WTC11 (cell line): ENCODE measurements around the gene EIF4B. TPM values are rescaled to one million over a fixed set of nuclear protein-coding genes. Genes with fewer than 3 reads are reported as not detected.

Experiments
- ATAC-seq: fragments of 200-7000 bp; cut with Tn5 transposase; 2 replicates; pipeline ENCODE4 v1.10.0; 2021; ENCODE audit warnings: mild to moderate bottlenecking, moderate library complexity
- Bru-seq: library from RNA; stranded (reverse); fragments of 400-500 nt; gene quantifications from one replicate; lab custom pipeline; 2021; lab: Mats Ljungman, UMichigan
- CTCF ChIA-PET: fragments of 300-600 bp; sonication (Branson Sonifier 250); formaldehyde crosslinking; loops from one replicate; lab custom pipeline; 2021; ENCODE audit warnings: antibody characterized with exemption; lab: Charles Lee
- POLR2A ChIA-PET: fragments of 350-600 bp; sonication (Branson Sonifier 250); formaldehyde crosslinking; loops from one replicate; lab custom pipeline; 2021; ENCODE audit warnings: antibody characterized with exemption; lab: Charles Lee
- DNase-seq: peaks from one replicate; pipeline ENCODE4 v3.0.0; 2021; ENCODE audit warnings: low spot score
- H3K27ac Mint-ChIP-seq: 2 replicates; pipeline ENCODE4 v1.8.0; 2021; ENCODE audit warnings: mixed read lengths
- H3K27me3 Mint-ChIP-seq: 2 replicates; pipeline ENCODE4 v1.8.0; 2021; ENCODE audit warnings: low read depth, mild to moderate bottlenecking, moderate library complexity, mixed read lengths
- H3K36me3 Mint-ChIP-seq: 2 replicates; pipeline ENCODE4 v1.8.0; 2021; ENCODE audit warnings: mixed read lengths
- H3K4me1 Mint-ChIP-seq: 2 replicates; pipeline ENCODE4 v1.8.0; 2022; ENCODE audit warnings: mixed read lengths
- H3K4me3 Mint-ChIP-seq: 2 replicates; pipeline ENCODE4 v1.8.0; 2021; ENCODE audit warnings: mild to moderate bottlenecking, moderate library complexity, mixed read lengths
- H3K9me3 Mint-ChIP-seq: 2 replicates; pipeline ENCODE4 v1.8.0; 2021; ENCODE audit warnings: mixed read lengths
- CBFB ChIP-seq: sonication (generic); formaldehyde crosslinking; IDR thresholded peaks from 2 replicates; pipeline ENCODE4 v1.8.1; 2022; ENCODE audit warnings: mild to moderate bottlenecking, low read depth, missing genetic modification reagents
- CREB1 ChIP-seq: sonication (generic); formaldehyde crosslinking; IDR thresholded peaks from 2 replicates; pipeline ENCODE4 v1.8.0; 2023; ENCODE audit warnings: mild to moderate bottlenecking, missing genetic modification reagents
- FOXP1 ChIP-seq: sonication (generic); formaldehyde crosslinking; IDR thresholded peaks from 2 replicates; pipeline ENCODE4 v1.8.0; 2022; ENCODE audit warnings: missing genetic modification reagents, mild to moderate bottlenecking, moderate library complexity, borderline replicate concordance
- GABPB1 ChIP-seq: sonication (generic); formaldehyde crosslinking; IDR thresholded peaks from 2 replicates; pipeline ENCODE4 v1.8.1; 2023; ENCODE audit warnings: mild to moderate bottlenecking, missing genetic modification reagents
- KAT7 ChIP-seq: sonication (generic); formaldehyde crosslinking; IDR thresholded peaks from 2 replicates; pipeline ENCODE4 v1.8.1; 2023; ENCODE audit warnings: missing genetic modification reagents, mild to moderate bottlenecking, borderline replicate concordance
- MYBL2 ChIP-seq: sonication (generic); formaldehyde crosslinking; IDR thresholded peaks from 2 replicates; pipeline ENCODE4 v1.8.1; 2023; ENCODE audit warnings: mild to moderate bottlenecking, moderate library complexity, missing genetic modification reagents
- NFATC4 ChIP-seq: fragments of 250-450 bp; sonication (Bioruptor Pico); IDR thresholded peaks from 2 replicates; pipeline ENCODE4 v1.9.0; 2021; ENCODE audit warnings: mild to moderate bottlenecking
- SMAD4 ChIP-seq: sonication (generic); formaldehyde crosslinking; IDR thresholded peaks from 2 replicates; pipeline ENCODE4 v1.8.0; 2022; ENCODE audit warnings: mild to moderate bottlenecking, missing genetic modification reagents
- TCF7 ChIP-seq: sonication (generic); formaldehyde crosslinking; IDR thresholded peaks from 2 replicates; pipeline ENCODE4 v1.8.0; 2022; ENCODE audit warnings: mild to moderate bottlenecking, low read depth, missing genetic modification reagents, moderate library complexity
- TP53 ChIP-seq: sonication (generic); formaldehyde crosslinking; IDR thresholded peaks from 2 replicates; pipeline ENCODE4 v1.8.1; 2023; ENCODE audit warnings: mild to moderate bottlenecking, missing genetic modification reagents
- long read RNA-seq, 3 experiments: library from RNA in 1 of 3; library from capped mRNA in 1 of 3; library from polyadenylated mRNA in 1 of 3; unstranded in 2 of 3; stranded (forward) in 1 of 3; transcript quantifications; one replicate each; pipeline ENCODE4 v2.0.0, GENCODE V29; 2021
- total RNA-seq: library from RNA; stranded (reverse); gene quantifications from 3 replicates; pipeline ENCODE4 v1.2.3, GENCODE V29; 2021
- TF ChIP-seq, protein P1 (sequence below): sonication (generic); formaldehyde crosslinking; IDR thresholded peaks from 2 replicates; pipeline ENCODE4 v1.8.1; 2023; ENCODE audit warnings: mild to moderate bottlenecking, missing genetic modification reagents, moderate library complexity
- TF ChIP-seq, protein P2 (sequence below): sonication (generic); formaldehyde crosslinking; IDR thresholded peaks from 2 replicates; pipeline ENCODE4 v1.8.1; 2023; ENCODE audit warnings: mild to moderate bottlenecking, missing genetic modification reagents
- TF ChIP-seq, protein P3 (sequence below): sonication (generic); formaldehyde crosslinking; conservative IDR thresholded peaks from 2 replicates; pipeline ENCODE4 v1.8.1; 2022; ENCODE audit warnings: mild to moderate bottlenecking, missing genetic modification reagents
- TF ChIP-seq, protein P4 (sequence below): sonication (generic); formaldehyde crosslinking; IDR thresholded peaks from 2 replicates; pipeline ENCODE4 v1.8.1; 2022; ENCODE audit warnings: mild to moderate bottlenecking, moderate library complexity, missing genetic modification reagents
- TF ChIP-seq, protein P5 (sequence below): sonication (generic); formaldehyde crosslinking; IDR thresholded peaks from 2 replicates; pipeline ENCODE4 v1.8.1; 2022; ENCODE audit warnings: low read depth, missing genetic modification reagents, borderline replicate concordance
- TF ChIP-seq, protein P6 (sequence below): fragments of 250-450 bp; sonication (Bioruptor Pico); IDR thresholded peaks from 2 replicates; pipeline ENCODE4 v1.9.0; 2021; ENCODE audit warnings: mild to moderate bottlenecking
- TF ChIP-seq, protein P7 (sequence below): sonication (generic); formaldehyde crosslinking; IDR thresholded peaks from 2 replicates; pipeline ENCODE4 v1.8.0; 2022; ENCODE audit warnings: mild to moderate bottlenecking, missing genetic modification reagents
- TF ChIP-seq, protein P8 (sequence below): fragments of 250-450 bp; sonication (Bioruptor Pico); IDR thresholded peaks from 2 replicates; pipeline ENCODE4 v1.8.0; 2021; ENCODE audit warnings: mild to moderate bottlenecking
- TF ChIP-seq, protein P9 (sequence below): sonication (generic); formaldehyde crosslinking; conservative IDR thresholded peaks from 2 replicates; pipeline ENCODE4 v1.8.1; 2023; ENCODE audit warnings: mild to moderate bottlenecking, low read depth, missing genetic modification reagents, moderate library complexity

The EIF4B gene, protein sequence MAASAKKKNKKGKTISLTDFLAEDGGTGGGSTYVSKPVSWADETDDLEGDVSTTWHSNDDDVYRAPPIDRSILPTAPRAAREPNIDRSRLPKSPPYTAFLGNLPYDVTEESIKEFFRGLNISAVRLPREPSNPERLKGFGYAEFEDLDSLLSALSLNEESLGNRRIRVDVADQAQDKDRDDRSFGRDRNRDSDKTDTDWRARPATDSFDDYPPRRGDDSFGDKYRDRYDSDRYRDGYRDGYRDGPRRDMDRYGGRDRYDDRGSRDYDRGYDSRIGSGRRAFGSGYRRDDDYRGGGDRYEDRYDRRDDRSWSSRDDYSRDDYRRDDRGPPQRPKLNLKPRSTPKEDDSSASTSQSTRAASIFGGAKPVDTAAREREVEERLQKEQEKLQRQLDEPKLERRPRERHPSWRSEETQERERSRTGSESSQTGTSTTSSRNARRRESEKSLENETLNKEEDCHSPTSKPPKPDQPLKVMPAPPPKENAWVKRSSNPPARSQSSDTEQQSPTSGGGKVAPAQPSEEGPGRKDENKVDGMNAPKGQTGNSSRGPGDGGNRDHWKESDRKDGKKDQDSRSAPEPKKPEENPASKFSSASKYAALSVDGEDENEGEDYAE
- total RNA-seq (730 to 860 TPM (median 838 TPM) in 3 replicates), Bru-seq, nascent RNA (percentile 98 among the genes with signal in this experiment)
- long read RNA-seq, experiment 1, full-length matches to known transcripts = 629 of 1,217 reads
- long read RNA-seq, experiment 1, partial matches to known transcripts = 432 of 1,217 reads
- long read RNA-seq, experiment 1, other reads (novel, unspliced or antisense) = 156 of 1,217 reads
- long read RNA-seq, experiment 2, full-length matches to known transcripts = 137 of 994 reads
- long read RNA-seq, experiment 2, partial matches to known transcripts = 798 of 994 reads
- long read RNA-seq, experiment 2, other reads (novel, unspliced or antisense) = 59 of 994 reads
- long read RNA-seq, experiment 3, full-length matches to known transcripts = 207 of 582 reads
- long read RNA-seq, experiment 3, partial matches to known transcripts = 287 of 582 reads
- long read RNA-seq, experiment 3, other reads (novel, unspliced or antisense) = 88 of 582 reads

DNA sequence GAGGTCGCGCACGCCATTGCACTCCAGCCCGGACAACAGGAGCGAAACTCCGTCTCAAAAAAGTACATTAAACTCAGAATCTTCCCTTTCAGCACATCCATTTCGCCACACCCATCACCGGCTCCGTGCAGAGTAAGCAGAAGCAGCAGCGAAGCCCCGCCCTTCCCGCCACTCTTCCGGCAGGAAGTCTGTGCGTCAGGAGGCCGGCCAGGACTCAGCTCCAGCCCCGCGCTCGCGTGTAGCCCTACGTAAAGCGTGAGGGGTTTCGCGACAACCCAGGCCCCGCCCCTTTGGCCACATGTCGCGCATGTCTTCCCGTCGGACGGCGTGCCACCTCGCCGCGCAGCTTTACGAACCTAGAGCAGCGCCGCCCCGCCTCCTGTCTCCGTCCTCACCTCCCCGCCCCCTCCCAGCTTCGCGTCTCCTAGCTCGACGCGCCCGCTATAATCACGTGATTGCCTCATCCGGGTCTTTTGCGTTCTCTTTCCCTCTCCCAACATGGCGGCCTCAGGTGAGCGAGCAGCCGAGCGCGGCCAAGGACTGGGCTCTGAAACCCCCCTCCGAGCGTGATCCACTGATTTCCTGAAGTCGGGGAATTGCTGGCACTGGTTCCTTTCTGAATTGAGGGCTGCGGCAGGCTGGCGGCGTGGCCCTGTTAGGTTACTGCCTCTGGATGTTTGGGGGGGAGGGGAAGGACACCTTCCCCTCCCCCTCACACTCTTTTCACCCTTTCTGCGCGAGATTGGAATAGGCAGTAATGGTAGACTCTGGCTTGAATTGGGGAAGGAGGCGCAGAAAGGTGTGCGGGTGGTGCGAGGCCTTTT, at the start of gene EIF4B:
EIF4B (plus strand) TSS at position 471 of the 824 bp plus-strand sequence; CDS start at position 499, 28 bp downstream.
- POLR2A ChIA-PET = interaction anchor here (0.6 to 1.9 kb wide), 15 partner anchors 8 to 973 kb away, joined by 3 to 13 read pairs (median 4); partner anchors contain the start of genes KRT18, KRT8 and SPRYD3
- Mint-ChIP-seq H3K36me3 (peaks cover 40% of the 10 kb centered on the region), H3K4me1 (peaks cover 50% of the 10 kb centered on the region), H3K27me3 (no peaks in the 10 kb centered on the region), H3K9me3 (no peaks in the 10 kb centered on the region), H3K27ac (peak within 1 kb of the TSS; percentile 100), H3K4me3 (peak within 1 kb of the TSS; percentile 99)
- peak; percentile 100 for DNase-seq
- CTCF ChIA-PET = interaction anchor here (0.7 to 2.5 kb wide), 10 partner anchors 26 to 634 kb away, joined by 3 to 26 read pairs (median 5); no protein-coding TSS in a partner anchor
- ATAC-seq = peak; percentile 90
- TF ChIP-seq SMAD4 (CRISPR knock-in tag) = peak; percentile 80; the same call in 1 of the 2 replicates
- TF ChIP-seq TCF7 (CRISPR knock-in tag) = peak; percentile 50; the same call in 1 of the 2 replicates
- TF ChIP-seq TP53 (CRISPR knock-in tag) = no peak
- peak; percentile 79; the same call in 1 of the 2 replicates for TF ChIP-seq MYBL2
- TF ChIP-seq NFATC4 (CRISPR knock-in tag) = no peak
- TF ChIP-seq CBFB = no peak
- TF ChIP-seq, protein P1, sequence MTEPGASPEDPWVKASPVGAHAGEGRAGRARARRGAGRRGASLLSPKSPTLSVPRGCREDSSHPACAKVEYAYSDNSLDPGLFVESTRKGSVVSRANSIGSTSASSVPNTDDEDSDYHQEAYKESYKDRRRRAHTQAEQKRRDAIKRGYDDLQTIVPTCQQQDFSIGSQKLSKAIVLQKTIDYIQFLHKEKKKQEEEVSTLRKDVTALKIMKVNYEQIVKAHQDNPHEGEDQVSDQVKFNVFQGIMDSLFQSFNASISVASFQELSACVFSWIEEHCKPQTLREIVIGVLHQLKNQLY (CRISPR knock-in tag) = no peak
- peak; percentile 21; the same call in 1 of the 2 replicates for TF ChIP-seq KAT7 (CRISPR knock-in tag)
- TF ChIP-seq, protein P2, sequence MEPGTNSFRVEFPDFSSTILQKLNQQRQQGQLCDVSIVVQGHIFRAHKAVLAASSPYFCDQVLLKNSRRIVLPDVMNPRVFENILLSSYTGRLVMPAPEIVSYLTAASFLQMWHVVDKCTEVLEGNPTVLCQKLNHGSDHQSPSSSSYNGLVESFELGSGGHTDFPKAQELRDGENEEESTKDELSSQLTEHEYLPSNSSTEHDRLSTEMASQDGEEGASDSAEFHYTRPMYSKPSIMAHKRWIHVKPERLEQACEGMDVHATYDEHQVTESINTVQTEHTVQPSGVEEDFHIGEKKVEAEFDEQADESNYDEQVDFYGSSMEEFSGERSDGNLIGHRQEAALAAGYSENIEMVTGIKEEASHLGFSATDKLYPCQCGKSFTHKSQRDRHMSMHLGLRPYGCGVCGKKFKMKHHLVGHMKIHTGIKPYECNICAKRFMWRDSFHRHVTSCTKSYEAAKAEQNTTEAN = 0 out of 2 replicates have a peak, but pooled peaks have one; percentile 65
- peak; percentile 76; the same call in 1 of the 2 replicates for TF ChIP-seq GABPB1 (CRISPR knock-in tag)
- TF ChIP-seq, protein P3, sequence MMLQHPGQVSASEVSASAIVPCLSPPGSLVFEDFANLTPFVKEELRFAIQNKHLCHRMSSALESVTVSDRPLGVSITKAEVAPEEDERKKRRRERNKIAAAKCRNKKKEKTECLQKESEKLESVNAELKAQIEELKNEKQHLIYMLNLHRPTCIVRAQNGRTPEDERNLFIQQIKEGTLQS (CRISPR knock-in tag) = 0 out of 2 replicates have a peak, but pooled peaks have one; percentile 24
- TF ChIP-seq FOXP1 (CRISPR knock-in tag) = peak; percentile 27; the same call in 1 of the 2 replicates
- TF ChIP-seq, protein P4, sequence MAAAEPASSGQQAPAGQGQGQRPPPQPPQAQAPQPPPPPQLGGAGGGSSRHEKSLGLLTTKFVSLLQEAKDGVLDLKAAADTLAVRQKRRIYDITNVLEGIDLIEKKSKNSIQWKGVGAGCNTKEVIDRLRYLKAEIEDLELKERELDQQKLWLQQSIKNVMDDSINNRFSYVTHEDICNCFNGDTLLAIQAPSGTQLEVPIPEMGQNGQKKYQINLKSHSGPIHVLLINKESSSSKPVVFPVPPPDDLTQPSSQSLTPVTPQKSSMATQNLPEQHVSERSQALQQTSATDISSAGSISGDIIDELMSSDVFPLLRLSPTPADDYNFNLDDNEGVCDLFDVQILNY (CRISPR knock-in tag) = peak; percentile 58
- TF ChIP-seq, protein P5, sequence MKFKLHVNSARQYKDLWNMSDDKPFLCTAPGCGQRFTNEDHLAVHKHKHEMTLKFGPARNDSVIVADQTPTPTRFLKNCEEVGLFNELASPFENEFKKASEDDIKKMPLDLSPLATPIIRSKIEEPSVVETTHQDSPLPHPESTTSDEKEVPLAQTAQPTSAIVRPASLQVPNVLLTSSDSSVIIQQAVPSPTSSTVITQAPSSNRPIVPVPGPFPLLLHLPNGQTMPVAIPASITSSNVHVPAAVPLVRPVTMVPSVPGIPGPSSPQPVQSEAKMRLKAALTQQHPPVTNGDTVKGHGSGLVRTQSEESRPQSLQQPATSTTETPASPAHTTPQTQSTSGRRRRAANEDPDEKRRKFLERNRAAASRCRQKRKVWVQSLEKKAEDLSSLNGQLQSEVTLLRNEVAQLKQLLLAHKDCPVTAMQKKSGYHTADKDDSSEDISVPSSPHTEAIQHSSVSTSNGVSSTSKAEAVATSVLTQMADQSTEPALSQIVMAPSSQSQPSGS (CRISPR knock-in tag) = no peak
- TF ChIP-seq CREB1 = no peak
- TF ChIP-seq, protein P6, sequence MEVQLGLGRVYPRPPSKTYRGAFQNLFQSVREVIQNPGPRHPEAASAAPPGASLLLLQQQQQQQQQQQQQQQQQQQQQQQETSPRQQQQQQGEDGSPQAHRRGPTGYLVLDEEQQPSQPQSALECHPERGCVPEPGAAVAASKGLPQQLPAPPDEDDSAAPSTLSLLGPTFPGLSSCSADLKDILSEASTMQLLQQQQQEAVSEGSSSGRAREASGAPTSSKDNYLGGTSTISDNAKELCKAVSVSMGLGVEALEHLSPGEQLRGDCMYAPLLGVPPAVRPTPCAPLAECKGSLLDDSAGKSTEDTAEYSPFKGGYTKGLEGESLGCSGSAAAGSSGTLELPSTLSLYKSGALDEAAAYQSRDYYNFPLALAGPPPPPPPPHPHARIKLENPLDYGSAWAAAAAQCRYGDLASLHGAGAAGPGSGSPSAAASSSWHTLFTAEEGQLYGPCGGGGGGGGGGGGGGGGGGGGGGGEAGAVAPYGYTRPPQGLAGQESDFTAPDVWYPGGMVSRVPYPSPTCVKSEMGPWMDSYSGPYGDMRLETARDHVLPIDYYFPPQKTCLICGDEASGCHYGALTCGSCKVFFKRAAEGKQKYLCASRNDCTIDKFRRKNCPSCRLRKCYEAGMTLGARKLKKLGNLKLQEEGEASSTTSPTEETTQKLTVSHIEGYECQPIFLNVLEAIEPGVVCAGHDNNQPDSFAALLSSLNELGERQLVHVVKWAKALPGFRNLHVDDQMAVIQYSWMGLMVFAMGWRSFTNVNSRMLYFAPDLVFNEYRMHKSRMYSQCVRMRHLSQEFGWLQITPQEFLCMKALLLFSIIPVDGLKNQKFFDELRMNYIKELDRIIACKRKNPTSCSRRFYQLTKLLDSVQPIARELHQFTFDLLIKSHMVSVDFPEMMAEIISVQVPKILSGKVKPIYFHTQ (CRISPR knock-in tag) = no peak
- TF ChIP-seq, protein P7, sequence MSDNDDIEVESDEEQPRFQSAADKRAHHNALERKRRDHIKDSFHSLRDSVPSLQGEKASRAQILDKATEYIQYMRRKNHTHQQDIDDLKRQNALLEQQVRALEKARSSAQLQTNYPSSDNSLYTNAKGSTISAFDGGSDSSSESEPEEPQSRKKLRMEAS (CRISPR knock-in tag) = peak; percentile 87
- TF ChIP-seq, protein P8, sequence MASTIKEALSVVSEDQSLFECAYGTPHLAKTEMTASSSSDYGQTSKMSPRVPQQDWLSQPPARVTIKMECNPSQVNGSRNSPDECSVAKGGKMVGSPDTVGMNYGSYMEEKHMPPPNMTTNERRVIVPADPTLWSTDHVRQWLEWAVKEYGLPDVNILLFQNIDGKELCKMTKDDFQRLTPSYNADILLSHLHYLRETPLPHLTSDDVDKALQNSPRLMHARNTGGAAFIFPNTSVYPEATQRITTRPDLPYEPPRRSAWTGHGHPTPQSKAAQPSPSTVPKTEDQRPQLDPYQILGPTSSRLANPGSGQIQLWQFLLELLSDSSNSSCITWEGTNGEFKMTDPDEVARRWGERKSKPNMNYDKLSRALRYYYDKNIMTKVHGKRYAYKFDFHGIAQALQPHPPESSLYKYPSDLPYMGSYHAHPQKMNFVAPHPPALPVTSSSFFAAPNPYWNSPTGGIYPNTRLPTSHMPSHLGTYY (CRISPR knock-in tag) = peak; percentile 33; the same call in 1 of the 2 replicates
- TF ChIP-seq, protein P9, sequence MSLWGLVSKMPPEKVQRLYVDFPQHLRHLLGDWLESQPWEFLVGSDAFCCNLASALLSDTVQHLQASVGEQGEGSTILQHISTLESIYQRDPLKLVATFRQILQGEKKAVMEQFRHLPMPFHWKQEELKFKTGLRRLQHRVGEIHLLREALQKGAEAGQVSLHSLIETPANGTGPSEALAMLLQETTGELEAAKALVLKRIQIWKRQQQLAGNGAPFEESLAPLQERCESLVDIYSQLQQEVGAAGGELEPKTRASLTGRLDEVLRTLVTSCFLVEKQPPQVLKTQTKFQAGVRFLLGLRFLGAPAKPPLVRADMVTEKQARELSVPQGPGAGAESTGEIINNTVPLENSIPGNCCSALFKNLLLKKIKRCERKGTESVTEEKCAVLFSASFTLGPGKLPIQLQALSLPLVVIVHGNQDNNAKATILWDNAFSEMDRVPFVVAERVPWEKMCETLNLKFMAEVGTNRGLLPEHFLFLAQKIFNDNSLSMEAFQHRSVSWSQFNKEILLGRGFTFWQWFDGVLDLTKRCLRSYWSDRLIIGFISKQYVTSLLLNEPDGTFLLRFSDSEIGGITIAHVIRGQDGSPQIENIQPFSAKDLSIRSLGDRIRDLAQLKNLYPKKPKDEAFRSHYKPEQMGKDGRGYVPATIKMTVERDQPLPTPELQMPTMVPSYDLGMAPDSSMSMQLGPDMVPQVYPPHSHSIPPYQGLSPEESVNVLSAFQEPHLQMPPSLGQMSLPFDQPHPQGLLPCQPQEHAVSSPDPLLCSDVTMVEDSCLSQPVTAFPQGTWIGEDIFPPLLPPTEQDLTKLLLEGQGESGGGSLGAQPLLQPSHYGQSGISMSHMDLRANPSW (CRISPR knock-in tag) = no peak
